ENCODE results near the gene EHD3.

The EHD3 gene

GRCh38 chr2:31235504-31235902 is 1.6 kb downstream of the EHD3 start:
- no peak for DNase-seq (ENCODE audit: low read depth in 2 of 3, low spot score in 2 of 3)

GRCh38 chr2:31236433-31237205 is 2.7 kb downstream of the EHD3 start:
- DNase-seq (ENCODE audit: low read depth in 2 of 3, low spot score in 2 of 3) = no peak

GRCh38 chr2:31237348-31238017 is 3.5 kb downstream of the EHD3 start:
- DNase-seq (ENCODE audit: low read depth in 2 of 3, low spot score in 2 of 3) = no peak

- no peak for DNase-seq (ENCODE audit: low read depth in 2 of 3, low spot score in 2 of 3)
Observed at GRCh38 chr2:31238126-31238905, 4.4 kb downstream of the EHD3 start.

- no peak for DNase-seq (ENCODE audit: low read depth in 2 of 3, low spot score in 2 of 3)
Observed at GRCh38 chr2:31238906-31239592, 5.1 kb downstream of the EHD3 start.

- no peak for DNase-seq (ENCODE audit: low read depth in 2 of 3, low spot score in 2 of 3)
Observed at GRCh38 chr2:31239593-31240177, 5.7 kb downstream of the EHD3 start.

GRCh38 chr2:31240381-31241365 is 6.7 kb downstream of the EHD3 start:
- no peak for DNase-seq (ENCODE audit: low read depth in 2 of 3, low spot score in 2 of 3)

- DNase-seq (ENCODE audit: low read depth in 2 of 3, low spot score in 2 of 3) = no peak
Observed at GRCh38 chr2:31241625-31242270, 7.8 kb downstream of the EHD3 start.

- no peak for DNase-seq (ENCODE audit: low read depth in 2 of 3, low spot score in 2 of 3)
Observed at GRCh38 chr2:31243053-31243452, 9.1 kb downstream of the EHD3 start.

- DNase-seq (ENCODE audit: low read depth in 2 of 3, low spot score in 2 of 3) = no peak
Observed at GRCh38 chr2:31244101-31244500, 10.1 kb downstream of the EHD3 start.

- DNase-seq (ENCODE audit: low read depth in 2 of 3, low spot score in 2 of 3) = no peak
Observed at GRCh38 chr2:31246184-31246852, 12.4 kb downstream of the EHD3 start.

GRCh38 chr2:31247711-31248110 is 13.8 kb downstream of the EHD3 start:
- no peak for DNase-seq (ENCODE audit: low read depth in 2 of 3, low spot score in 2 of 3)

GRCh38 chr2:31248139-31248538 is 14.2 kb downstream of the EHD3 start:
- DNase-seq (ENCODE audit: low read depth in 2 of 3, low spot score in 2 of 3) = no peak

- no peak for DNase-seq (ENCODE audit: low read depth in 2 of 3, low spot score in 2 of 3)
Observed at GRCh38 chr2:31249009-31249690, 15.2 kb downstream of the EHD3 start.

- DNase-seq (ENCODE audit: low read depth in 2 of 3, low spot score in 2 of 3) = no peak
Observed at GRCh38 chr2:31251018-31251417, 17.1 kb downstream of the EHD3 start.

- no peak for DNase-seq (ENCODE audit: low read depth in 2 of 3, low spot score in 2 of 3)
Observed at GRCh38 chr2:31251851-31252250, 17.9 kb downstream of the EHD3 start.

- DNase-seq (ENCODE audit: low read depth in 2 of 3, low spot score in 2 of 3) = no peak
Observed at GRCh38 chr2:31253356-31254131, 19.6 kb downstream of the EHD3 start.

Data from activated CD8-positive, alpha-beta memory T cell treated with anti-CD3 and anti-CD28 coated beads for 48 hours (primary cell).